ENCODE measurements around the gene EEF2K. TPM values are rescaled to one million over a fixed set of nuclear protein-coding genes. Genes with fewer than 3 reads are reported as not detected.
A peak's percentile ranks its signal among the peaks of the same experiment; 100 is the strongest.

Gene EEF2K
- total and polyA plus RNA-seq, 2 of the 13 experiments (the other 11 are each of a cell fraction or from before 2014, with no cell fraction given): 22.0 to 23.8 TPM

DNA sequence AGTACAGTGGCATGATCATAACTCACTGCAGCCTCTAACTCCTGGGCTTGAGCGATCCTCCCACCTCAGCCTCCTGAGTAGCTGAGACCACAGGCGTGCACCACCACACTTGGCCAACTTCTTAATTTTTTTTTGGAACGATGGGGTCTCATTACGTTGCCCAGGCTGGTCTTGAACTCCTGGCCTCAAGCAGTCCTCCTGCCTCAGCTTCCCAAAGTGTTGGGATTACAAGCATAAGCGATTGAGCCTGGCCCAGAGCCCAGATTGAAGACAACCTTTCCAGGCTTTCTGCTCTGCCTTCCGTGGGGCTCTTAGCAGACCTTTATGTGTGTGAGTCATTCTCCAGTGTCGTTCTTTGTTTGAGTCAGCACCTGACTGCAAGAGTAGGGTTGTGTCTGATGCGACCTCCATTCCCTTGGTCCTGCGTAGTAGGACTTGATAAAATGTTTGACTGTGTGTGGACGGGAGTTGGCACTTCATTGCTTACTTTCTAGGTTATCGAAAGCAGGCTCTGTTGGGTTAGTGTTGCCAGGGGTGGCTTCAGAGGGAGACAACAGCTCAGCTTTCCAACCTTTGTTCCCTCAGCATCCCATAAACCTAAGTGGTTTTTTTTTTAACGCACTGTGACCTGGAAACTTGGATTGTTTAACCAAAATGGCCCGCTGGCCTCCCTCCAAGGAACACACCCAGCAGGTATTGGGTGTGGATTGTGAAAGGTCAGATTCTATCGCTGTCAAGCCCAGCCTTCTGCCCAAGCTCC lies 26.4 kb downstream of the EEF2K start (continued):
- TF ChIP-seq, protein P1, sequence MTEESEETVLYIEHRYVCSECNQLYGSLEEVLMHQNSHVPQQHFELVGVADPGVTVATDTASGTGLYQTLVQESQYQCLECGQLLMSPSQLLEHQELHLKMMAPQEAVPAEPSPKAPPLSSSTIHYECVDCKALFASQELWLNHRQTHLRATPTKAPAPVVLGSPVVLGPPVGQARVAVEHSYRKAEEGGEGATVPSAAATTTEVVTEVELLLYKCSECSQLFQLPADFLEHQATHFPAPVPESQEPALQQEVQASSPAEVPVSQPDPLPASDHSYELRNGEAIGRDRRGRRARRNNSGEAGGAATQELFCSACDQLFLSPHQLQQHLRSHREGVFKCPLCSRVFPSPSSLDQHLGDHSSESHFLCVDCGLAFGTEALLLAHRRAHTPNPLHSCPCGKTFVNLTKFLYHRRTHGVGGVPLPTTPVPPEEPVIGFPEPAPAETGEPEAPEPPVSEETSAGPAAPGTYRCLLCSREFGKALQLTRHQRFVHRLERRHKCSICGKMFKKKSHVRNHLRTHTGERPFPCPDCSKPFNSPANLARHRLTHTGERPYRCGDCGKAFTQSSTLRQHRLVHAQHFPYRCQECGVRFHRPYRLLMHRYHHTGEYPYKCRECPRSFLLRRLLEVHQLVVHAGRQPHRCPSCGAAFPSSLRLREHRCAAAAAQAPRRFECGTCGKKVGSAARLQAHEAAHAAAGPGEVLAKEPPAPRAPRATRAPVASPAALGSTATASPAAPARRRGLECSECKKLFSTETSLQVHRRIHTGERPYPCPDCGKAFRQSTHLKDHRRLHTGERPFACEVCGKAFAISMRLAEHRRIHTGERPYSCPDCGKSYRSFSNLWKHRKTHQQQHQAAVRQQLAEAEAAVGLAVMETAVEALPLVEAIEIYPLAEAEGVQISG (CRISPR knock-in tag; IDR thresholded peaks at IDR 0.05): peak; percentile 31
- TF ChIP-seq NFAT5 (CRISPR knock-in tag; IDR thresholded peaks at IDR 0.05): no peak
- TF ChIP-seq PHF21A (CRISPR knock-in tag; IDR thresholded peaks at IDR 0.05): no peak
- no peak for TF ChIP-seq ZFP36L1 (CRISPR knock-in tag; IDR thresholded peaks at IDR 0.05)
- peak; percentile 53; the same call in 1 of the 2 replicates for TF ChIP-seq ZNF331 (CRISPR knock-in tag; IDR thresholded peaks at IDR 0.05)
- TF ChIP-seq ZNF543 (CRISPR knock-in tag; IDR thresholded peaks at IDR 0.05): no peak
- TF ChIP-seq, protein P2, sequence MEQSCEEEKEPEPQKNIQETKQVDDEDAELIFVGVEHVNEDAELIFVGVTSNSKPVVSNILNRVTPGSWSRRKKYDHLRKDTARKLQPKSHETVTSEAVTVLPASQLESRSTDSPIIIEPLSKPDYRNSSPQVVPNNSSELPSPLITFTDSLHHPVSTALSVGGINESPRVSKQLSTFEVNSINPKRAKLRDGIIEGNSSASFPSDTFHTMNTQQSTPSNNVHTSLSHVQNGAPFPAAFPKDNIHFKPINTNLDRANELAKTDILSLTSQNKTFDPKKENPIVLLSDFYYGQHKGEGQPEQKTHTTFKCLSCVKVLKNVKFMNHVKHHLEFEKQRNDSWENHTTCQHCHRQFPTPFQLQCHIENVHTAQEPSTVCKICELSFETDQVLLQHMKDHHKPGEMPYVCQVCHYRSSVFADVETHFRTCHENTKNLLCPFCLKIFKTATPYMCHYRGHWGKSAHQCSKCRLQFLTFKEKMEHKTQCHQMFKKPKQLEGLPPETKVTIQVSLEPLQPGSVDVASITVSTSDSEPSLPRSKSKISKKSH (CRISPR knock-in tag; IDR thresholded peaks at IDR 0.05; ENCODE audit: borderline replicate concordance): no peak
- TF ChIP-seq HDAC1 (CRISPR knock-in tag; IDR thresholded peaks at IDR 0.05): 0 out of 2 replicates have a peak, but pooled peaks have one; percentile 24
- no peak for TF ChIP-seq ZNF724P (CRISPR knock-in tag; IDR thresholded peaks at IDR 0.05; ENCODE audit: borderline replicate concordance)
- 0 out of 2 replicates have a peak, but pooled peaks have one; percentile 11 for TF ChIP-seq RCOR2 (CRISPR knock-in tag; IDR thresholded peaks at IDR 0.05)
- TF ChIP-seq AGO1 (IDR thresholded peaks at IDR 0.05; ENCODE audit: low read depth, low read length, poor library complexity, severe bottlenecking): no peak
- TF ChIP-seq CREM (IDR thresholded peaks at IDR 0.05): peak; percentile 33; the same call in 1 of the 2 replicates
- no peak for TF ChIP-seq CREM (CRISPR knock-in tag; IDR thresholded peaks at IDR 0.05)
- no peak for TF ChIP-seq NFE2L1 (CRISPR knock-in tag; IDR thresholded peaks at IDR 0.05; ENCODE audit: borderline replicate concordance)
- TF ChIP-seq MAFK (conservative IDR thresholded peaks at IDR 0.05 in 1 of 2, IDR thresholded peaks at IDR 0.05 in 1 of 2; ENCODE audit: low read length in 2 of 2): peak; percentile 38 to 48; a peak in 2 of 4 replicates
- TF ChIP-seq FOXJ3 (CRISPR knock-in tag; IDR thresholded peaks at IDR 0.05; ENCODE audit: borderline replicate concordance): peak; percentile 63; the same call in 1 of the 2 replicates
- TF ChIP-seq ZNF570 (CRISPR knock-in tag; IDR thresholded peaks at IDR 0.05; ENCODE audit: borderline replicate concordance): no peak
- TF ChIP-seq GATA4 (IDR thresholded peaks at IDR 0.05; ENCODE audit: borderline replicate concordance, low read depth): no peak
- TF ChIP-seq ZNF431 (CRISPR knock-in tag; IDR thresholded peaks at IDR 0.05; ENCODE audit: borderline replicate concordance, low read depth): no peak
- no peak for TF ChIP-seq NFIB (CRISPR knock-in tag; IDR thresholded peaks at IDR 0.05; ENCODE audit: borderline replicate concordance)

All from HepG2 (cell line).